GM21786 (cell line): Measurements from ENCODE around the gene SHC4.

ENCODE experiments used
- ATAC-seq: cut with Tn5 transposase; IDR thresholded peaks from one replicate; pipeline ENCODE4 v1.9.1; 2021; ENCODE audit not compliant: unreplicated experiment

The SHC4 gene

GRCh38 chr15:48888836-48889235 is 74.9 kb downstream of the SHC4 start:
- no peak for ATAC-seq

DNA sequence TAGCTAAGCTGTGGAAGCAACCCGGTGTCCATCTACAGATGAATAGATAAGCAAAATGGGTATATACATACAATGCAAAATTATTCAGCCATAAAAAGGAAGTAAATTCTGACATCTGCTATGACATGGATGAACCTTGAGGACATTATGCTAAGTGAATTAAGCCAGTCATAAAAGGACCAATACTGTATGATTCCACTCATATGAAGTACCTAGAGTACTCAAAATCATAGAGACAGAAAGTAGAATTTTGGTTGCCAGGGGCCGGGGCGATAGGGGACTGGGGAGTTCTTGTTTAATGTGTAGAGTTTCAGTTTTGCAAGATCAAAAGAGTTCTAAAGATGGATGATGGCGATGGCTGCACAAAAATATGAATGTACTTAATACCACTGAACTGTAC is 75.5 kb downstream of the SHC4 start:
- peak; percentile 53 for ATAC-seq

DNA sequence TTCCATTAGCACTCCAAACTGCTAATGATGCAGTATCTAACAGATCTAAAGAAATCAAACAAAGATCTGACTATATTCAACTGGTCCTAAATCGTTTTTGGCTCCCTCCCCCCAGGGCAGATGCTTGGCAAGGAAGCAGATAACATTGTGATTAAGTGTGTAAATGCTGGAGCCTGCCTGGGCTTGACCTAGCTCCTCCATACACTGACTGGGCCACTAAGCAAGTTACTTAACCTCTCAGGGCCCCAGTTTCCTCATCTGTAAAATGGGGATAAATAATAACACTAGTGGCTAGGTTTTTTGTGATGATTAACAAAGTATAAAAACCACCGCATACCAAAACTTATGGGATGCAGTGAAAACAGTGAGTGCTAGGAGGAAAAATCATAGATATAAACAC is 76.6 kb downstream of the SHC4 start:
- ATAC-seq: no peak

DNA sequence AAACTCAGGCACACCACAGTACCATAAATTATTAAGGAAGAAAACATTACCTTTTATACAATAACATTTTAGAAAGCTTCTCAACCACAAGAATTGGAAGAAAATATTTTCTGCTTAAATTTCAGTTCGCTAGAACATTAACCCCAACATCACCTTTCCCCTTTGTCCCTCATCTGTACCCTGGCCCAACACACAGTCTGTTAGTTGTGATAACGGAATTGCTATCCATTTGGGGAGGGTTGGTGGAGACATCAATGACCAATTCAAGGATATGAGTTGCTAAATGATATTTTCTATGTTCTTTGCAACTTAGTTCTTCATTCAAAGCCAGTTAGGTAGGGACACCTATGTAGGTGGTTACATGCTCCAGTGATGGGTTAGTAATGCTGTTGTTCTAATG is 80.0 kb downstream of the SHC4 start:
- no peak for ATAC-seq

- no peak for ATAC-seq
Measured at GRCh38 chr15:48880070-48880634, 83.6 kb downstream of the SHC4 start.

DNA sequence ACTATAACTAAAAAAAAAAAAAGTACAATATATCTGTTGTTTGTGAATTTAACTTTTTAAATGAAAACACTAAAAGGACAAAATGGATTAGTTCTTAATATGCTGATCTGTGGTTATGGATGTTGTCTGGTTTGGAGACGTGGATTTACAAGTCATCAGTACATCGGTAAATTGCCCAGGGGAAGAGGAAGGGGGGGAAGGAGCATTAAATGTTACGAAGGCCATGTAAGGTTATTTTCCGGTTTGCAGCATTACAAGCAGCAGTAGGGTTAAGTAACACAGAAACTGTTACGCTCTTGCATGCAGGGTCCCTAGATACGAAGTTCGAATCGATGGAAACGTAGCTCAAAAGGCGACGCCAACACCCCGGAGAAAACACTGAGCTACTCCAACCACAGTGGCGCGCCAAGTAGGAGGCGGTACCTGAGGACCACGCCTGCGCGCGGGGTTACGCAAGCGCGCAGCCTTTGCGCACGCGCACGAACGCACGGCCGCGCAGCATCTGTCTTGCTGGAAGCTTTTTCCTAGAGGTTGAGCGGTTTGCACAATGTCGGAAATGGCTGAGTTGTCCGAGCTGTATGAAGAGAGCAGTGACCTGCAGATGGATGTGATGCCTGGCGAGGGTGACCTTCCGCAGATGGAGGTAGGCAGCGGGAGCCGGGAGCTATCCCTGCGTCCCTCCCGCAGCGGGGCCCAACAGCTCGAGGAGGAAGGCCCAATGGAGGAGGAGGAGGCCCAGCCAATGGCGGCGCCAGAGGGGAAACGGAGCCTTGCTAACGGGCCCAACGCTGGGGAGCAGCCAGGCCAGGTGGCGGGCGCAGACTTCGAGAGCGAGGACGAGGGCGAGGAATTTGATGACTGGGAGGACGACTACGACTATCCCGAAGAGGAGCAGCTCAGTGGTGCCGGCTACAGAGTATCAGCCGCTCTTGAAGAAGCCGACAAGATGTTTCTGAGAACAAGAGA is 85.8 kb downstream of the SHC4 start, which contains the start of gene EID1:
EID1 (plus strand) TSS at position 505 of the 966 bp plus-strand sequence; CDS start at position 548, 43 bp downstream.
- peak; percentile 93 for ATAC-seq

- no peak for ATAC-seq
Measured at GRCh38 chr15:48876057-48876456, 87.7 kb downstream of the SHC4 start.

DNA sequence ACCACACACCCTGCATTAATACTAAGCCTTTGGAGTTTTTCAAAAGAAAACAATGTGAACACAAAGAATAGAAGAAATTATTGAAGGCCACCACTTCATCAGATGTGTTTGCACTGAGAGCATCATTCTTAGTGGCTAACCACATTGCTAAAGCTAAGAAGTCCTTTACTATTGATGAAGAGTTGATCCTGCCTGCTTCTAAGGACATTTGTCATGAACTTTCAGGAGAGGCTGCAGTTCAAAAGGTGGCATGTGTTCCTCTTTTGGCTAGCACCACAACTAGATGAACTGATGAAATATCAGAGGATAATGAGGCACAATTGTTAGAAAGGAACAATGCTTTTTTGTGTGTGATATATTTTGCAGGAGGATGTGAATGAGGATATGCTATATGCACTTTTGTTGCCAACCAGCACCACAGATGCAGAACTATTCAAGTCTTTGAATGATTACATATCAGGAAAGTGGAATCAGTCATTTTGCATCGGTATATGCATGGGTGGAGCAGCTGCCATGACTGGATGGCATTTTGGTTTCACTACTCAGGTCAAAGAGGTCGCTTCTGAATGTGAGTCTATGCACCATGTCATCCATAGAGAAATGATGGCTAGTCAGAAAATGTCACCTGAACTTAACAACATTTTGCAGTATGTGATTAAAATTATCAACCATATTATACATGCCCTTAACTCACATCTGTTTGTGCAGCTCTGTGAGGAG is 88.3 kb downstream of the SHC4 start:
- ATAC-seq: no peak

- no peak for ATAC-seq
Measured at GRCh38 chr15:48872632-48873031, 91.1 kb downstream of the SHC4 start.

DNA sequence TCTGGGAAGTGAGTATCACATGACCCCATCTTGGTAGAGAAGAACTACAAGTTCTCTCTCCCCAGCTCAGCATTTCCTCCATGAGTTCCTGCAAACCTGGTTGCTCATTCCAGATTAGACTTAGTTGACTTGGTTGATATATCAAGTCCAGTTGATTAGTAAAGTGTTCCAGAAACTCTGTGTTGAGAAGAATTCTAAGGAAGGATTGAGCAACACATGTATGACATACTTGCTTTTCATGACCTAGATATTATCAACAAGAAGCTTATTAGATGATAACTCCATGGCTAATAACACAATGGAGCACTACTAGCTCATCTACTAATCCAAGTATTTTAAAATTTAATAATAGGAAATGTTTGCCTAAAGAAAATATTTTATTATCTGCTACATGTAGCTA is 92.2 kb downstream of the SHC4 start:
- ATAC-seq: no peak

DNA sequence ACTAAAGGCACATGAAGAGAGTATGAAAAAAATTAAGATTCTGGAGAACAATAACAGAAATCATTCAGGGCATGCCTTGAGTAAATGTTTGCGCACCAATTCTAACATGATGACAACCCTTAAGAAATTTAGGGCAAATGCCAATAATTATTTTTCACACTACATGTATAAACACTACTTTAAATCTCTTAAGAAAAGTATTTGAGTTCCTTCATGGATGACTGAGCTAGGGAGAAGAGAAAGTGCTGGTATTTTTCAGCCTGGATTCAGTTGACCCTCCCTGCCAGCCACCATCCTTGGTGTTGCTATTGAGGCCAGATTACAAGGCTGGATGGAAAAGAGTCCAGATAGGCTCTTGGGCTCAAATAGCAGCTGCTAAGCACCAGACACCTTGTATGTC is 93.8 kb downstream of the SHC4 start:
- no peak for ATAC-seq

- no peak for ATAC-seq
Measured at GRCh38 chr15:48868536-48868935, 95.2 kb downstream of the SHC4 start.

- ATAC-seq: no peak
Measured at GRCh38 chr15:48868023-48868422, 95.7 kb downstream of the SHC4 start.

GRCh38 chr15:48866141-48866563 is 97.6 kb downstream of the SHC4 start:
- ATAC-seq: no peak

- no peak for ATAC-seq
Measured at GRCh38 chr15:48865370-48866079, 98.2 kb downstream of the SHC4 start.

DNA sequence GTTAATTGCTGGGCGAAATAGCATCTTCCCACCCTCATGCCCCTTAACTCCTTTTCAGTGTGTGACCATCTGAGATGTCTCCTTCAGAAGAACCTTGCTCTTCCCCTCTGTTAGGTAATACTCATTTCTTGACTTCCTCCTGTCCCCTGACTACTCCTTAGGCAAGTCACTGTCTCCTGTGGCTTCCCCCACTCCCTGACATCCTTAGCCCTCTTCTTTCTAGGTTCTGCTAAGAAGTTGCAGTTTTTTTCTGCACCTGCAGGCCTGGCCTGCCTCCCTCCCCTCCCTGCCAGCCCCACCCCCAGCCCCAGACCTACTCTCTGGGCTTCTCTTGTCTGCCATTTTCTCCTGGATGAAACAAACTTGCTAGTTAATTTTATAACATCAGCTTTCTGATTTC is 101.0 kb downstream of the SHC4 start:
- no peak for ATAC-seq

- peak; percentile 51 for ATAC-seq
Measured at GRCh38 chr15:48861813-48862431, 101.8 kb downstream of the SHC4 start.

- ATAC-seq: no peak
Measured at GRCh38 chr15:48859426-48859825, 104.3 kb downstream of the SHC4 start.

DNA sequence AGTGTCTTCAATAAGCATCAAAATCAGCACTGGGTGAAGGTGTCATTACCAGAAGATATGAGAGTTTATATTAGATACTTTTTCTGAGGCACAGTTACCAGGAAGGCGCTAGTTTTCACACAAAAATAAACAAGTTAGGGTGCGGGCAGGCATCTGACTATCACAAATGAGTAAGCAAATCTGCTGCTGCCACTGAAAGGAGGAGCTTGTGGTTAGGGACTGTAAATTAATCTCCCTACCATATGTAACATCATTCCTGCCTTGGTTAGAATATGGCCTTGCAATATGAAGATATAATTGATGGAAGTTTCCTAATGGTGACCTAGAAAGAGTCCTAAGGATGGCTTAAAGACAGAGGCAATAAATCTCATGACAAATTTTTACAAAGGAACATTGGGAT is 105.3 kb downstream of the SHC4 start:
- no peak for ATAC-seq

GRCh38 chr15:48856942-48857341 is 106.8 kb downstream of the SHC4 start:
- no peak for ATAC-seq
